GM18858 (cell line): Measurements from ENCODE around the gene LNPEP.
"Not testable (repeated sequence)": the region's sequence is repeated elsewhere in the genome, so short reads cannot be mapped to it uniquely, and the experiment has no call there.

Experiments used
- ATAC-seq: cut with Tn5 transposase; IDR thresholded peaks from one replicate; pipeline ENCODE4 v1.9.1; 2021; ENCODE audit not compliant: unreplicated experiment

The LNPEP gene

GRCh38 chr5:96928931-96929708 lies 6.8 kb upstream of the LNPEP start:
- ATAC-seq = no peak

GRCh38 chr5:96930058-96930457 lies 5.8 kb upstream of the LNPEP start:
- no peak for ATAC-seq

GRCh38 chr5:96930589-96930988 lies 5.3 kb upstream of the LNPEP start:
- ATAC-seq = no peak

GRCh38 chr5:96931037-96931436 lies 4.8 kb upstream of the LNPEP start:
- ATAC-seq = not testable (repeated sequence)

GRCh38 chr5:96931605-96932004 lies 4.3 kb upstream of the LNPEP start:
- ATAC-seq = no peak

GRCh38 chr5:96932026-96932425 lies 3.9 kb upstream of the LNPEP start:
- no peak for ATAC-seq

GRCh38 chr5:96933764-96934707 lies 1.8 kb upstream of the LNPEP start:
- no peak for ATAC-seq

GRCh38 chr5:96934708-96935558 lies 947 bp upstream of the LNPEP start:
- peak; percentile 46 for ATAC-seq

GRCh38 chr5:96936431-96937320 lies 796 bp downstream of the LNPEP start:
- peak; percentile 25 for ATAC-seq

- ATAC-seq = no peak
Measured at GRCh38 chr5:96940586-96940985, 4.7 kb downstream of the LNPEP start.

- ATAC-seq = no peak
Measured at GRCh38 chr5:96941140-96941539, 5.3 kb downstream of the LNPEP start.

GRCh38 chr5:96942078-96942477 lies 6.2 kb downstream of the LNPEP start:
- ATAC-seq = no peak

GRCh38 chr5:96942911-96943310 lies 7.0 kb downstream of the LNPEP start:
- no peak for ATAC-seq

GRCh38 chr5:96943799-96944198 lies 7.9 kb downstream of the LNPEP start:
- ATAC-seq = no peak

- ATAC-seq = no peak
Measured at GRCh38 chr5:96945144-96945897, 9.4 kb downstream of the LNPEP start.

GRCh38 chr5:96946381-96946780 lies 10.5 kb downstream of the LNPEP start:
- ATAC-seq = no peak

- ATAC-seq = no peak
Measured at GRCh38 chr5:96952118-96952750, 16.4 kb downstream of the LNPEP start.

GRCh38 chr5:96952974-96953730 lies 17.3 kb downstream of the LNPEP start:
- no peak for ATAC-seq
